BLaER1 (cell line): Measurements from ENCODE around the gene MESD.

Source experiments
- H3K27ac ChIP-seq: shearing (Covaris generic); formaldehyde crosslinking; 2 replicates; pipeline ENCODE4 v1.8.1; 2022
- H3K27me3 ChIP-seq: shearing (Covaris generic); formaldehyde crosslinking; 2 replicates; pipeline ENCODE4 v1.8.1; 2022
- H3K36me3 ChIP-seq: shearing (Covaris generic); formaldehyde crosslinking; 2 replicates; pipeline ENCODE4 v1.8.1; 2022
- H3K4me1 ChIP-seq: shearing (Covaris generic); formaldehyde crosslinking; 2 replicates; pipeline ENCODE4 v1.8.1; 2022
- H3K4me2 ChIP-seq: shearing (Covaris generic); formaldehyde crosslinking; 2 replicates; pipeline ENCODE4 v1.8.1; 2022
- H3K4me3 ChIP-seq: shearing (Covaris generic); formaldehyde crosslinking; 2 replicates; pipeline ENCODE4 v1.8.1; 2022
- H3K9ac ChIP-seq: shearing (Covaris generic); formaldehyde crosslinking; 2 replicates; pipeline ENCODE4 v1.8.1; 2022
- H3K9me3 ChIP-seq: shearing (Covaris generic); formaldehyde crosslinking; 2 replicates; pipeline ENCODE4 v1.8.1; 2022
- H4K20me1 ChIP-seq: shearing (Covaris generic); formaldehyde crosslinking; 2 replicates; pipeline ENCODE4 v1.8.1; 2022
- Cebpa-rat ChIP-seq: shearing (Covaris generic); IDR thresholded peaks from 2 replicates; pipeline ENCODE4 v1.8.1; 2022

MESD gene

DNA sequence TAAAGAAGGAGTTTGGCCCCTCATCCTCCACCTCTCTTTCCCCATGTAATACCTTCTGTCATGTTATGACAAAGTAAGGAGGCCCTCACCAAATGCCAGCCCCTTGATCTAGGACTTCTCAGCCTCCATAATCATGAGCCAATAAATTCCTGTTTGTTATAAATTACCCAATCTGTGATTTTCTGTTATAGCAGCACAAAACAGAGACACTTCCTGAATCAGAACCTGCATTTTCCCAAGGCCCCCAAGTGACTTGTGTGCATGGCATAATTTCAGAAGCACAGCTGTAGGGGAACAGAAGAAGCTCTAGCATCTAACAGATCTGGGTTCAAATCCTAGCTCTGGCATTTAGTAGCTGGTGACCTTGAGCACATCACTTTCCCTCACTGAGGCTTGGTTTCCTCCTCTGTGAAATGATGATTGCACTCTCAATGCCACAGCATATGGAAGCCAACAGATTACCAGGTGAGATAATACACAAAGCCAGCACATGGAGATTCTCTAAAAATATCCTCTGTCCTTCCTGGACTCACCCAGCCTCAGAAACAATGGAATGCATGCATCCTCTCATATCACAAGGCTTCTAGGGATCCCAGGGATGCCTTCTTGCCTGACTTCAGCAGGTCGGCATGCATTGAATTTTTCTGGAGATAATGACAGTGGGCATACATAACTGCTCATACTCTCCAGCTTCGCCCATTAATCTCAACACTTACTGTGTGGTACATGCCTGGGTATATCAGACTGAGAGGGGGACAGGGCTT, 37.4 kb upstream of the MESD start:
- Histone ChIP-seq H3K36me3 (no peaks in the 10 kb centered on the region), H3K4me2 (no peak overlapping the region), H4K20me1 (no peaks in the 10 kb centered on the region), H3K9me3 (no peaks in the 10 kb centered on the region), H3K9ac (no peak overlapping the region), H3K4me1 (0 out of 2 replicates have a peak, but pooled peaks cover 3% of the 10 kb centered on the region), H3K27me3 (no peaks in the 10 kb centered on the region), H3K4me3 (no peak overlapping the region), H3K27ac (no peak overlapping the region)
- no peak for TF ChIP-seq Cebpa-rat

GRCh38 chr15:81025721-81026370, 36.2 kb upstream of the MESD start:
- Histone ChIP-seq H3K9ac (no peak overlapping the region), H3K4me3 (no peak overlapping the region), H3K9me3 (no peaks in the 10 kb centered on the region), H3K27ac (no peak overlapping the region), H3K4me2 (no peak overlapping the region), H3K27me3 (no peaks in the 10 kb centered on the region), H3K36me3 (no peaks in the 10 kb centered on the region), H4K20me1 (no peaks in the 10 kb centered on the region), H3K4me1 (0 out of 2 replicates have a peak, but pooled peaks cover 3% of the 10 kb centered on the region)
- TF ChIP-seq Cebpa-rat, result no peak

GRCh38 chr15:81024936-81025335, 35.3 kb upstream of the MESD start:
- Histone ChIP-seq H3K9me3 (no peaks in the 10 kb centered on the region), H3K4me2 (no peak overlapping the region), H4K20me1 (no peaks in the 10 kb centered on the region), H3K36me3 (no peaks in the 10 kb centered on the region), H3K4me1 (0 out of 2 replicates have a peak, but pooled peaks cover 3% of the 10 kb centered on the region), H3K27me3 (no peaks in the 10 kb centered on the region), H3K27ac (no peak overlapping the region), H3K4me3 (no peak overlapping the region), H3K9ac (no peak overlapping the region)
- no peak for TF ChIP-seq Cebpa-rat

DNA sequence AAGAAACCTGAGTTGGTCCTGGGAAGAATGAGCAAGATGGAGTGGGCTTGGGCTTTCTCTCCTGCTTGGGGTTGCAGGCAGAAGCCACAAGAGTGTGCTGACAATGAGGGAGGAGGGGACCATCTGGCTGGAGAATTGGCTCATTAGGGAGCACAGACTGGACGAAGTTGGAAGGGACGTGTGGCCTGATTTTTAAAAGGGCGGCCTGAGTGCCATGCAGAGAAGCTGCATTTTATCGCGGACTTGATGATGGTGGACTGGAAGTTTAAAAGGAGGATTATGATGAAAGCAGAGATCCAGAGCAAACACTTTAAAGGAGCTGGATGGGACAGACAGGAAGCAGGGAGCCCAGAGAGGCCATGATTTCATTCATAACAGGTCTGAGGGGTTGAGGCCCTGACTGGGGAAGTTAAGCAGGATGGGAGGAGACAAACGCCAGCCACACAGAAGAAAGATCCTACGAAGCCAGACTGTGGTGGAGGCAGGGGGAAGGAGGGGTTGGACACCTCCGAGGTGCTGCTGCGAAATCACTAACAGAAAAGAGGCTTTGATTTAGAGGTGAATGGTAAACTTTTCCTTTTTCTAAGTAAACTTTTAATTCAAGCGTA, 34.8 kb upstream of the MESD start:
- H3K4me1 ChIP-seq, result 0 out of 2 replicates have a peak, but pooled peaks cover 3% of the 10 kb centered on the region
- no peak overlapping the region for H3K4me2 ChIP-seq
- H3K9me3 ChIP-seq, result no peaks in the 10 kb centered on the region
- no peak overlapping the region for H3K4me3 ChIP-seq
- no peak overlapping the region for H3K9ac ChIP-seq
- H3K27me3 ChIP-seq, result no peaks in the 10 kb centered on the region
- H4K20me1 ChIP-seq, result no peaks in the 10 kb centered on the region
- no peaks in the 10 kb centered on the region for H3K36me3 ChIP-seq
- TF ChIP-seq Cebpa-rat, result no peak
- no peak overlapping the region for H3K27ac ChIP-seq

- Histone ChIP-seq H3K27ac (no peak overlapping the region), H3K9ac (no peak overlapping the region), H3K4me1 (0 out of 2 replicates have a peak, but pooled peaks cover 3% of the 10 kb centered on the region), H4K20me1 (no peaks in the 10 kb centered on the region), H3K27me3 (no peaks in the 10 kb centered on the region), H3K9me3 (no peaks in the 10 kb centered on the region), H3K36me3 (no peaks in the 10 kb centered on the region), H3K4me2 (peak overlapping the region; percentile 17; the same call in 1 of the 2 replicates), H3K4me3 (no peak overlapping the region)
- TF ChIP-seq Cebpa-rat, result no peak
Observed at GRCh38 chr15:81023483-81024264, 34.1 kb upstream of the MESD start.

DNA sequence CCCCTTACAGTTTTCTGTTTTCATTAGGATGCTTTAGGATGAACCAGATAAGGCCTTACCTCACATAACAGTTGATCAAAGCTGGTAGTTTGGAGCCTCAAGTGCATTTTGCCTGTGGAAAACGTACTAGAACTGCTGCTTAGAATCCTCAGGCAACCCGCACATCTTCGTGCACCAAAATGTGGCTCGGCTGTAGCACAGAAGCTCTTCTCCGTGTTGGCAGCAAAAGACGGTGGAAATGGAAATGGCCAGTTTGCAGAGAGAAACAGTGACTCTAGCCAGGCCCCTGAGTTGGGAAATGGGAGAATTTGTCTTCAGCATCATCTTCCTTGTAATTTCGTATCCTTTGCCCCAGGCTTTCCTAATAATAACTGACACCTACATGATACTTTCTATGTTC, 31.7 kb upstream of the MESD start:
- Histone ChIP-seq H4K20me1 (no peaks in the 10 kb centered on the region), H3K27me3 (no peaks in the 10 kb centered on the region), H3K9me3 (no peaks in the 10 kb centered on the region), H3K27ac (no peak overlapping the region), H3K4me3 (no peak overlapping the region), H3K36me3 (no peaks in the 10 kb centered on the region), H3K4me1 (0 out of 2 replicates have a peak, but pooled peaks cover 3% of the 10 kb centered on the region), H3K9ac (no peak overlapping the region), H3K4me2 (no peak overlapping the region)
- no peak for TF ChIP-seq Cebpa-rat

GRCh38 chr15:81018197-81018596, 28.6 kb upstream of the MESD start:
- Histone ChIP-seq H3K9me3 (no peaks in the 10 kb centered on the region), H3K9ac (no peak overlapping the region), H3K4me3 (no peak overlapping the region), H3K27me3 (no peaks in the 10 kb centered on the region), H4K20me1 (peaks cover 7% of the 10 kb centered on the region; the same call in 1 of the 2 replicates), H3K4me1 (peaks cover 10% of the 10 kb centered on the region), H3K4me2 (no peak overlapping the region), H3K27ac (no peak overlapping the region), H3K36me3 (no peaks in the 10 kb centered on the region)
- no peak for TF ChIP-seq Cebpa-rat

GRCh38 chr15:81016489-81017068, 27.0 kb upstream of the MESD start:
- Histone ChIP-seq H3K27me3 (no peaks in the 10 kb centered on the region), H3K9me3 (no peaks in the 10 kb centered on the region), H3K27ac (no peak overlapping the region), H4K20me1 (peaks cover 16% of the 10 kb centered on the region), H3K9ac (no peak overlapping the region), H3K4me1 (peaks cover 10% of the 10 kb centered on the region), H3K36me3 (no peaks in the 10 kb centered on the region), H3K4me3 (no peak overlapping the region), H3K4me2 (no peak overlapping the region)
- no peak for TF ChIP-seq Cebpa-rat

DNA sequence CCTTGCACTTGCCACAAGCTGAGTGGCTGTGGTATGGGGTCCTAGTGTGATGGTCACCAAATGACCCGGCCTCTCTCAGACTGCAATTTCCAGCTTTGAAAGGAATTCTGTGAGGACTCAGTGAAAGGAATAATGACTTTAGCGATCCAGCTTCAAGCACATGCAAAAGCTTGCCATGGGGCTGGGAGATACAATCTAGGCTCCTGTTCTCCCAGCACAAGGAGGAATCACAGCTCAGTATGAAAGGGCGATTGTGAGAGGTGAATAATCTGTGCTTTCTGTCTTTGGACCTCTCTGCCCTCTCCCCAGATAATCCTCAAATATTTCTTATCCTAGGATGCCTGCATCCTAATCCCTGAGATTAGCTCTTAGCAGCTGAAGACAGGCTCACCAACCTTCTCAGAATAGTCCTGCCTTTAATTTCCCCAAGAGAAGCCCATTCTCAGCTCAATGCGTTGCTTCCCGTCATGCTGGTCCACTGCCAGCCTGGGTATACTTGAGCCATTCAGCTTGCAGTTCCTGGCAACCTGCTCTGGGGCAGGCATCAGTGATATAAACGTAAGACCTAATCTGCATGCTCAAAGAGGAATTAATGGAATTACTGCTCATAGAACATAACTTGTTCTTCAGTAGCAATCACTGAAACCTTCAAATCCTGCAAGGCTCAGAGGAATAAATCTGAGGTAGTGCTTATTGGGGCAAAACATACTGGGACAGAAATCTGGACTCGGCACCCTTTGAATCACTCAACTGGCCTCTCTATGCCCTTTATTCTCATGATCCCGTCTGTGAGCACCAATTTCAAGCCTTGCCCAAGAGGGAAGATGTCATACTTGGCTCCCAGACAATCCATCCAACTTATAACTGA, 26.2 kb upstream of the MESD start:
- Histone ChIP-seq H3K27me3 (no peaks in the 10 kb centered on the region), H3K27ac (no peak overlapping the region), H4K20me1 (peaks cover 19% of the 10 kb centered on the region), H3K4me2 (no peak overlapping the region), H3K4me1 (peaks cover 10% of the 10 kb centered on the region), H3K9ac (no peak overlapping the region), H3K9me3 (no peaks in the 10 kb centered on the region), H3K36me3 (no peaks in the 10 kb centered on the region), H3K4me3 (no peak overlapping the region)
- no peak for TF ChIP-seq Cebpa-rat
